GM19043 (cell line): ENCODE results near the gene PODXL.

ENCODE experiments used
- ATAC-seq: cut with Tn5 transposase; IDR thresholded peaks from one replicate; pipeline ENCODE4 v1.9.1; 2021; ENCODE audit warnings: low read depth; ENCODE audit not compliant: unreplicated experiment

The PODXL gene

GRCh38 chr7:131568510-131568909 lies 12.1 kb upstream of the PODXL start:
- no peak for ATAC-seq

GRCh38 chr7:131564640-131565039 lies 8.2 kb upstream of the PODXL start:
- no peak for ATAC-seq

GRCh38 chr7:131563918-131564317 lies 7.5 kb upstream of the PODXL start:
- no peak for ATAC-seq

- ATAC-seq = no peak
These were observed 6.5 kb upstream of the PODXL start for GRCh38 chr7:131562941-131563340.

- no peak for ATAC-seq
These were observed 3.6 kb upstream of the PODXL start for GRCh38 chr7:131560061-131560460.

- no peak for ATAC-seq
These were observed 1.4 kb upstream of the PODXL start for GRCh38 chr7:131557652-131558385.

GRCh38 chr7:131556909-131557651 lies 652 bp upstream of the PODXL start:
- no peak for ATAC-seq

- ATAC-seq = no peak
These were observed 826 bp downstream of the PODXL start for GRCh38 chr7:131555552-131556052.

- ATAC-seq = no peak
These were observed 1.4 kb downstream of the PODXL start for GRCh38 chr7:131554880-131555516.

- ATAC-seq = no peak
These were observed 2.5 kb downstream of the PODXL start for GRCh38 chr7:131553931-131554330.

- no peak for ATAC-seq
These were observed 4.4 kb downstream of the PODXL start for GRCh38 chr7:131552053-131552452.

- ATAC-seq = no peak
These were observed 5.6 kb downstream of the PODXL start for GRCh38 chr7:131550846-131551245.

- ATAC-seq = no peak
These were observed 8.1 kb downstream of the PODXL start for GRCh38 chr7:131548371-131548770.

- no peak for ATAC-seq
These were observed 8.8 kb downstream of the PODXL start for GRCh38 chr7:131547589-131547988.

GRCh38 chr7:131546583-131547141 lies 9.8 kb downstream of the PODXL start:
- ATAC-seq = no peak

GRCh38 chr7:131546126-131546525 lies 10.3 kb downstream of the PODXL start:
- no peak for ATAC-seq

- no peak for ATAC-seq
These were observed 11.8 kb downstream of the PODXL start for GRCh38 chr7:131544449-131545301.

- ATAC-seq = no peak
These were observed 12.4 kb downstream of the PODXL start for GRCh38 chr7:131544021-131544420.

- no peak for ATAC-seq
These were observed 13.1 kb downstream of the PODXL start for GRCh38 chr7:131543298-131543697.

GRCh38 chr7:131540491-131541162 lies 15.8 kb downstream of the PODXL start:
- no peak for ATAC-seq
